GM19468 (cell line): ENCODE data around the gene CLEC18A.
"Not testable (repeated sequence)": the region's sequence is repeated elsewhere in the genome, so short reads cannot be mapped to it uniquely, and the experiment has no call there.

Experiments
- ATAC-seq: cut with Tn5 transposase; IDR thresholded peaks from one replicate; pipeline ENCODE4 v1.9.1; 2021; ENCODE audit warnings: mild to moderate bottlenecking, moderate library complexity, moderate number of reproducible peaks; ENCODE audit not compliant: unreplicated experiment; ENCODE audit errors: extremely low read depth

CLEC18A gene

GRCh38 chr16:69951017-69951671 lies at the start of gene CLEC18A:
TSS of gene CLEC18A (plus strand) at chr16:69951334. CDS start at chr16:69951367, 33 bp downstream.
- not testable (repeated sequence) for ATAC-seq

- no peak for ATAC-seq
These were observed 47.2 kb upstream of the CLEC18A start for GRCh38 chr16:69903865-69904415.

DNA sequence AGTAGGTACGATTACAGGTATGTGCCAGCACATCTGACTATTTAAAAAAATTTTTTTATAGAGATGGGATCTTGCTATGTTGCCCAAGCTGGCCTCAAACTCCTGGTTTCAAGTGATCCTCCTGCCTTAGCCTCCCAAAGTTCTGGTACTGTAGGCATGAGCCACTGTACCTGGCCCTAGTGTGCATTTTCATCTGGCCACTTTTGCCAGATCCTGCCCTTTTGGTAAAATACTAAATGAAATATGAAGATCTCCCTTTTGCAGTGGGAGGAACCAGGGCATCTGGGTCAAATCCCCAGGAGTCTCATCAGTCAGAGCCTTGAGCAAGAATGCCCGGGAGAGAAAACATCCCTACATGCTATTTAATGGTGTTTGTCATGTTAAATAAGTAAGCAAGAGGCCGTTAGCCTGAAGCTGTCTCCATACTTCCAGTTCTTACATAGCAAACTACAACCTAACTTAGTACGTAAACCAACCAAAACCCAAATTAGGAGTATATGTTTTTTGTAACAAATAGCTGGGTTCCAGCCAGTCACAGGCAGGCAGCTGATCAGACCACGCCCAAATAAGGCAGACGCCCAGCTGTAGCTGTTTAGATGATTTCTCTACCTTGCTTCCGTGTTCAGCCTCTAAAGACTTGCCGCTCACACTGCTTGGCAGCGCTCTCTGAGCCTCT lies 46.5 kb upstream of the CLEC18A start:
- no peak for ATAC-seq

DNA sequence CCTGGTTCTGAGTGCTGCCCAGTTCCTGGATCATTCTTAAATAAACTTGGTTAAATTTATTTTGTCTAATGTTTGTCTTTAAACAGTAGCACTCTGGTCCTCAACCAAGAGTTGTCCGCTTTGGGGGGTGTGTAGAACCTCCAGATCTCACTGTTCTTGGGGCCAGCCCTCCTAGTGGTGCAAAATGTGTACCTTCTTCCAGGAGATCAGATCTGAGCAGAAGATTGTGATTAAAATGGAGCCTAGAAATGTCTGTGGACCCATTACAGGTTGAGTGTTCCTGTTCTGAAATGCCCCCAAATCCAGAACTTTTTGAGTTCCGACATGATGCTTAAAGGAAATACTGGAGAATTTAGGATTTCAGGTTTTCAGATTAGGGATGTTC lies 46.0 kb upstream of the CLEC18A start:
- ATAC-seq, result no peak

- ATAC-seq, result no peak
These were observed 44.2 kb upstream of the CLEC18A start for GRCh38 chr16:69906838-69907401.

DNA sequence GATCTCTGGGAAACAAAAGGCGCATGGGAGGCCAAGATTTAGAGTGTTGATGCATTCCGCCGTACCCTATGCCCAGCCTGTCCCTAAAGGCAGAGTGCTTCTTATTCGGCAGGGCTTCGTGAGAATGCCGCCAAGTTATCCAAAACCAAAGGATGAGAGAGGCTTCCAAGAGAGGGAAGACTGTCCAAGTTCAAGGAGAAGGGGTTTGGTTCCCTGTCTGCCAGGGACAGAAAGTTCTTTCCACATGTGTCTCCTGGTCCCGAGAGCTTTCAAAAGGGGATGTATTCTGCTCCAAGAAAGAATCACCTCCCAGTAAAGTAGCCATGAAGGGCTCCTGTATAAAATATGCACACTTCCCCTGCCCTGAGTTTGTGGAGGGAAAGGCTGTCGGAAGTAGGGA lies 42.1 kb upstream of the CLEC18A start:
- ATAC-seq, result no peak

- ATAC-seq, result no peak
These were observed 41.4 kb upstream of the CLEC18A start for GRCh38 chr16:69909760-69910159.

DNA sequence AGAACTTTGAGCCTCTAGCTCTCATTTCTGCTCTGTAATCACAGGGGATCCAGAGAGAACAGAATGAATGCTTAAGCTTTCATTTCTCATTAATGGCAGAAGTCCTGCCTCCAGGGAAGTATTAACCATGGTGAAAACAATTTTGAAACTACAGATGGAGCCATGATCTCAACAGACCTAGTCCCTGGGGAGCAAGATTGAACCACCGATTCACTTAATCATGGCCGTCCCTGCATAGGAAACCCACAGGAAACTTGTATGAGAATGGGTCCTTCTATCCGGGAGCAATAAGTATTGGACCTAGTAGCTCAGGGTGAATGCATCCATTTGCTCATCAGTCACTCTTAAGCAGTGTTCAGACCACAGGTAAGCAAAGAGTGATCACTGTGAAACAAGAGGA lies 40.2 kb upstream of the CLEC18A start:
- ATAC-seq, result no peak

DNA sequence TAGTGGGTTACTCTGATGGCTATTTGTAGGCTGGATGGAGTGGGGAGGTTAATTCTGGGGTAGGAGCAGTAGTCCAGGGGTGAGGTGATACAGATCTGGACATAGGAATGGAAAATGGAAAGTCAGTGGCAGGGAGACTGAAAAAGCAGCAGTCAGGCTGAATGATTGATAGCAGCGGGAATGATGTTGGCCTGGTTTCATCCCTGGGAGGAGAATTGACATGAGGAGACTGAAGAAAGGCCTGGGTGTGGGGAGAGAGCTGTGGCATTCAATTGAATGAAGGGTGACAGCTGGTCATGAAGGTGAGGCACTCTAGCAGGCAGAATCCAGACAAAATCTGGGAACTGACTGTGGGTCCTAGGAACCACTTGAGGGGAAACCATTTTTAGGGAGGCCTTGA lies 34.7 kb upstream of the CLEC18A start:
- ATAC-seq, result no peak

DNA sequence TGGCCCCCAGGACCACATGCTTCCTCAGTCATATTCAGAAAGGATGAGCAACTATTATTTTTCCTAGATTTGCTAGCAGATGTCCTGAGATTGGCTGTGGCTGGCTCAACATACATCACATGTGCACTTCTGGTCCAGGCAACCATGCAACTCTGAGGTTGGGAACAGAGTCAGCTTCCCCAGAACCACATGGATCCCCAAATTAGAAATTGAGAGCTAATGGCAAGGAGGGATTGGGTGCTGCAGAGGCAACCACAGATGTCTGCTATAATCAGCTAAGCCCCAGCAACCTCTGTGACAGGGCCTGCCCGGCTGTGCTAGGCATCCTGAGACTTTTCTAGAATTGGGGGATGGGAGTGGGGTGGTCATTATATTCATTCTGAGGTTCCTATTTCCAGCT lies 33.8 kb upstream of the CLEC18A start:
- no peak for ATAC-seq

DNA sequence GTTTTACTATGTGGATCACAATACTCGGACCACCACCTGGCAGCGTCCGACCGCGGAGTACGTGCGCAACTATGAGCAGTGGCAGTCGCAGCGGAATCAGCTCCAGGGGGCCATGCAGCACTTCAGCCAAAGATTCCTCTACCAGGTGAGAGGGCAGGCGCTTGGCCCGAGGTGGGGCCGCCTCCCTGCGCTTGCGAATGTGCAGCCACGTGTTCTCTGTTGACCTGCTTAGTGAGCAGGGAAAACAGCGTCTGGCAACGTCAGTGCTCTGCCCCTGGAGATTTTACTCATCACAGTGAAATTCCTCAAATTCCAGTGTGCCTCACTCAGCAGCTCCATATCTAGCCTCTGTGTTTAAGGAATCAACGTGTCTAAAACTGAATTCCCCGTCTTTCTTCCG lies 33.4 kb upstream of the CLEC18A start:
- ATAC-seq, result no peak

DNA sequence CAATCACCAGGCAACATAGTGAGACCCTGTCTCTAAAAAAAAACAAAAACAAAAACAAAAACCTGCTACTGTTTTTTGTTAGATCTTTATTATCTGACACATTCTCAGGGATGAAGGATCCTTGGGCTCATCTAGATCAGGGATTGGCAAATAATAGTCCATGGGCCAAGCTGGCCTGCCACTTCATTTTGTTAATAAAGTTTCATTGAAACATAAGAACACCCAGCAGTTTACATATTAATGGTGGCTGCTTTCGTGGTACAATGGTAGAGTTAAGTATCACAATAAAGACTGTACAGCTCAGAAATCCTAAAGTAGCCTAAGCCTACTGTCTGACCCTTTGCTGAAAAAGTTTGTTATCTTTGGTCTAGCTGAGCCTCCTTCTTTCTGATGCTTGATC lies 32.9 kb upstream of the CLEC18A start:
- no peak for ATAC-seq

GRCh38 chr16:69921127-69921526 lies 30.0 kb upstream of the CLEC18A start:
- no peak for ATAC-seq

DNA sequence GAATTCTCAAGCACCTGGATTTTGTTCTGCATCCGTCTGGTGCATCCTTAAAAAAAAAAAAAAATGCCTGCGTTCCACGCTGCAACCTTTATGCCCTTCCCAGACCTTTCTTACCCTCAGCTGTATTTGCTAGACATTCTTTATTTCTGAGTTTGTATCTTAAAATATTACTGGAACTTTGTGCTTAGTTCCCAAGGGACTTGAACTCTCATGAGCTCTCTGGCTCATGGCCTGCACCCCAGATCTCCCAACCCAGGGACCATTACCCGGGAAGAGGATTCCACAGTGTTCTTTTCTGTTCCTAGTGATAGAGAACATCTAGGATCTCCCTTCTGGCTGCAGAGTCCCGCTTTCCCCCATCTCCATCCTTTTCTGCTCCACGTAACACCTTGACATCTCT lies 28.9 kb upstream of the CLEC18A start:
- ATAC-seq, result no peak

DNA sequence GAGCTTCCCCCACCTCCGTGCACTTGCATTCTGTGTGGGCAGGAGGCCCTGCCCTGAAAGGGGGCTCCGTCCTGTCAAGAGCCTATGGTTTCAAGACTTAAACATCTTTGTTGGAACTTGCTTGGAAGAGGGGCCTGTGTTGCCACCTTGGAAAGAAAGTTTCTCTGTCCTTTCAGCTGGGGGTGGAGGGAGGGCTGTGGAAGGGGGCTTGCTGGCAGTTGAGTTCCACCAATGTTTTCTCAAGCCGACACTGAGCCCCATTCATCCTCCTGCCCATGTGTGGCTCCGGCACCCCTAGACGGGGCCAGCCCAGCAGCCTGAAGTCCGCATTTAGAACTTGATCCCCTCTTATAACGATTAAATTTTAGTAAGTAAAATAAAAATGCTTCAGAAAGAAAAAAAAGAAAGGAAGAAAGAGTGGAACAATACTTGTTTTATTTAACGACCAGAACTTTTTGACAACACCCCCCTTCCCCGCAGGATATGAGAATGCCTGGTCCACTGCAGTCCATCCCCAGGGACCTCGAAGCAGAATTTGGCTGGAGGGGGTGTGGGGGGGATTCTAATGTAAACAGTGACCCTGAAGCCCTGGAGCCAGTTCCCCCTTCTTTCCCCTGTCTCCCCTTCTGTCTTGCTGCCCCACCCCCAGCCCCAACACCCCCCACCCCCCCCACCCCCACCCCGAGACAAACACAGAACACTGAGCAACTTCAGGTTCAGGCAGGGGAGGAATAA lies 26.9 kb upstream of the CLEC18A start:
- ATAC-seq, result no peak

GRCh38 chr16:69924777-69925191 lies 26.4 kb upstream of the CLEC18A start:
- ATAC-seq, result no peak

GRCh38 chr16:69925311-69925710 lies 25.8 kb upstream of the CLEC18A start:
- ATAC-seq, result no peak

DNA sequence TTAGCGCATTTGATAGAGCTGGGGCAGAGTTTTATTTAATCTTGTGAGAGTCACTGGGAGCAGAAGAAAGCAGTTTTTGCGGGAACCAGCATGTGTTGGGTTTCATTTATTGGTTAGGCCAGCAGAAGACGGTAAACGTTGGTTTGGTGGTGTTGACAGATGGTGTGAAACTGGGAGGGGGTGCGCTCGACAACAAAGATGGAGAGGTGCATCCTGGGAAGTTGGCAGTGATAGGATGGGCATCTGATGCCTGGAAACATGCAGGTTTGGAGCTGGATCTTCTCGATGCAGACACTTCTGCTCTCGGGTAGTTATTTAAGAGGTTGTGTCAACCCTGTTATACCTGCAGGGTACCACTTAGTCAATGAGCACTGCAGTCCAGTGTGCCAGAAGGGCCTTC lies 24.9 kb upstream of the CLEC18A start:
- ATAC-seq, result no peak

GRCh38 chr16:69927056-69927757 lies 23.9 kb upstream of the CLEC18A start:
- ATAC-seq, result no peak

DNA sequence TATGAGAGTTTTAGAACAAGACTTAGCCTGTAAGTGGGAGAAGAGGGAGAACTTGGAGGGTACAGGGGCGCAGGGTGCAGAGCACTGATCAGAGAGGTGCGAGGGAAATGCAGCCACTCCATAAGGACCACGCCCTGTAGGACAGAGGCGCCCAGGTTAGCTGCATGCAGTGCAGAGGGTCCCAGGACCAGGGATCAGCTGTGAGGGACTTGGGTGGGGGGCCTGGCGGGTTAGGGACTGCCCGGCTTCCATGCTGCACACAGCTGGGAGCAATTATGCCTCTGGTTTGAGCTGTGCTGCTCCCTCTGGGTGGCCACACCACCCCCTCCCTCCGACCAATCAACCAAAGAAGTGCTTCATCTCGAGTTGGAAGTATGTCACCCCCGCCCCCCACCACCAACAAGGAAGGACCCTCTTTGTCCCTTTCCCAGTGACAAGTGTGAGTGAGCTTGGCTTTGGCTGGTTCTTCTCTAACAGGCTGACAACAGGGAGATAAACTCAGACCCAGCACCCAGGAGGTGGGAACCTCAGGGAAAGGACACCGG lies 22.2 kb upstream of the CLEC18A start:
- ATAC-seq, result no peak
